AG09319 (cell line): ENCODE results near the gene PCTP.

ENCODE experiments used
- DNase-seq: peaks from one replicate; pipeline ENCODE4 v3.0.0-alpha.2; 2010; ENCODE audit warnings: low read depth; ENCODE audit errors: extremely low read depth
- CTCF ChIP-seq: IDR thresholded peaks from 2 replicates; pipeline ENCODE4 v1.5.1; 2011; ENCODE audit warnings: low read depth, mild to moderate bottlenecking, inconsistent platforms, low read length, moderate library complexity

Gene PCTP

GRCh38 chr17:55765472-55765871, 14.6 kb downstream of the PCTP start:
- no peak for DNase-seq
- no peak for TF ChIP-seq CTCF

GRCh38 chr17:55768936-55769624, 18.2 kb downstream of the PCTP start:
- no peak for TF ChIP-seq CTCF
- DNase-seq: peak; percentile 20

GRCh38 chr17:55769625-55770000, 18.8 kb downstream of the PCTP start:
- TF ChIP-seq CTCF: no peak
- DNase-seq: peak; percentile 48

- DNase-seq: peak; percentile 35
- TF ChIP-seq CTCF: peak; percentile 42
These were observed 19.5 kb downstream of the PCTP start for GRCh38 chr17:55770196-55770870.

GRCh38 chr17:55772086-55772485, 21.2 kb downstream of the PCTP start:
- no peak for TF ChIP-seq CTCF
- DNase-seq: no peak

GRCh38 chr17:55773671-55774070, 22.8 kb downstream of the PCTP start:
- DNase-seq: no peak
- TF ChIP-seq CTCF: no peak

- no peak for TF ChIP-seq CTCF
- DNase-seq: no peak
These were observed 24.0 kb downstream of the PCTP start for GRCh38 chr17:55774846-55775271.
